ENCODE measurements around the gene DHRSX. TPM values are rescaled to one million over a fixed set of nuclear protein-coding genes. Genes with fewer than 3 reads are reported as not detected.

Gene DHRSX
- total RNA-seq, 2 donors from 2014 or later = 14.8 to 46.5 TPM

- ATAC-seq (no peak), DNase-seq (no peak)
- Histone ChIP-seq H3K36me3 (replicated peaks in 1 of 2; ENCODE audit: insufficient read depth in 1 of 2, low read depth in 2 of 2) (no peaks in the 10 kb centered on the region), H3K4me3 (no peak overlapping the region), H3K4me1 (no peaks in the 10 kb centered on the region), H3K27ac (no peak overlapping the region), H3K27me3 (no peaks in the 10 kb centered on the region), H3K9me3 (no peaks in the 10 kb centered on the region)
- WGBS, 2 donors = 83 to 84% methylated on average over 25 of the region's 25 CpGs
- intact Hi-C loops (cut with DNase I) = no loop called here
- TF ChIP-seq CTCF (IDR thresholded peaks at IDR 0.05) = no peak
- TF ChIP-seq POLR2A (IDR thresholded peaks at IDR 0.05) = no peak
These were observed 49.1 kb downstream of the DHRSX start for GRCh38 chrX:2451501-2452316.

GRCh38 chrX:2450681-2451080 lies 50.1 kb downstream of the DHRSX start:
- H3K4me1 ChIP-seq = no peaks in the 10 kb centered on the region
- no peak overlapping the region for H3K27ac ChIP-seq
- H3K9me3 ChIP-seq = no peaks in the 10 kb centered on the region
- no peak for ATAC-seq
- DNase-seq = no peak
- 79% methylated on average over 4 to 5 of the region's 5 CpGs for WGBS, 2 donors
- intact Hi-C loops (cut with DNase I) = no loop called here
- no peaks in the 10 kb centered on the region for H3K36me3 ChIP-seq (replicated peaks in 1 of 2; ENCODE audit: insufficient read depth in 1 of 2, low read depth in 2 of 2)
- TF ChIP-seq POLR2A (IDR thresholded peaks at IDR 0.05) (no peak), CTCF (IDR thresholded peaks at IDR 0.05) (no peak)
- no peak overlapping the region for H3K4me3 ChIP-seq
- no peaks in the 10 kb centered on the region for H3K27me3 ChIP-seq

- H3K27ac ChIP-seq = no peak overlapping the region
- H3K27me3 ChIP-seq = no peaks in the 10 kb centered on the region
- 85 to 94% methylated on average over 6 to 13 of the region's 13 CpGs for WGBS, 2 donors
- DNase-seq (no peak), ATAC-seq (no peak)
- H3K36me3 ChIP-seq (replicated peaks in 1 of 2; ENCODE audit: insufficient read depth in 1 of 2, low read depth in 2 of 2) = no peaks in the 10 kb centered on the region
- TF ChIP-seq CTCF (IDR thresholded peaks at IDR 0.05) (no peak), POLR2A (IDR thresholded peaks at IDR 0.05) (no peak)
- H3K9me3 ChIP-seq = no peaks in the 10 kb centered on the region
- H3K4me1 ChIP-seq = no peaks in the 10 kb centered on the region
- no peak overlapping the region for H3K4me3 ChIP-seq
- intact Hi-C loops (cut with DNase I) = no loop called here
These were observed 51.5 kb downstream of the DHRSX start for GRCh38 chrX:2449135-2449886.

- TF ChIP-seq CTCF (IDR thresholded peaks at IDR 0.05) (no peak), POLR2A (IDR thresholded peaks at IDR 0.05) (no peak)
- DNase-seq = no peak
- no peak for ATAC-seq
- Histone ChIP-seq H3K9me3 (no peaks in the 10 kb centered on the region), H3K4me3 (no peak overlapping the region), H3K4me1 (no peaks in the 10 kb centered on the region), H3K27me3 (no peaks in the 10 kb centered on the region), H3K36me3 (replicated peaks in 1 of 2; ENCODE audit: insufficient read depth in 1 of 2, low read depth in 2 of 2) (no peaks in the 10 kb centered on the region), H3K27ac (no peak overlapping the region)
- intact Hi-C loops (cut with DNase I) = no loop called here
- WGBS, 2 donors = 45 to 60% methylated on average over 2 of the region's 2 CpGs
These were observed 53.3 kb downstream of the DHRSX start for GRCh38 chrX:2447484-2447883.
